ENCODE data around the gene HOXD8.
A peak's percentile ranks its signal among the peaks of the same experiment; 100 is the strongest.

The HOXD8 gene

GRCh38 chr2:176107731-176108181 lies 21.7 kb upstream of the HOXD8 start:
- no peak overlapping the region for H3K4me3 ChIP-seq (ENCODE audit: control insufficient read depth, low read depth, low read length)
- TF ChIP-seq CTCF (conservative IDR thresholded peaks at IDR 0.05; ENCODE audit: control insufficient read depth, insufficient read depth, low read depth, low read length), result no peak
- DNase-seq (ENCODE audit: low read depth), result no peak

- DNase-seq (ENCODE audit: low read depth), result no peak
- H3K4me3 ChIP-seq (ENCODE audit: control insufficient read depth, low read depth, low read length), result no peak overlapping the region
- TF ChIP-seq CTCF (conservative IDR thresholded peaks at IDR 0.05; ENCODE audit: control insufficient read depth, insufficient read depth, low read depth, low read length), result no peak
These were observed 20.2 kb upstream of the HOXD8 start for GRCh38 chr2:176109192-176109901.

GRCh38 chr2:176109946-176110345 lies 19.6 kb upstream of the HOXD8 start:
- no peak for TF ChIP-seq CTCF (conservative IDR thresholded peaks at IDR 0.05; ENCODE audit: control insufficient read depth, insufficient read depth, low read depth, low read length)
- H3K4me3 ChIP-seq (ENCODE audit: control insufficient read depth, low read depth, low read length), result no peak overlapping the region
- DNase-seq (ENCODE audit: low read depth), result no peak

GRCh38 chr2:176110415-176111308 lies 18.8 kb upstream of the HOXD8 start:
- no peak overlapping the region for H3K4me3 ChIP-seq (ENCODE audit: control insufficient read depth, low read depth, low read length)
- TF ChIP-seq CTCF (conservative IDR thresholded peaks at IDR 0.05; ENCODE audit: control insufficient read depth, insufficient read depth, low read depth, low read length), result no peak
- DNase-seq (ENCODE audit: low read depth), result no peak

- peak; percentile 85 for TF ChIP-seq CTCF (conservative IDR thresholded peaks at IDR 0.05; ENCODE audit: control insufficient read depth, insufficient read depth, low read depth, low read length)
- H3K4me3 ChIP-seq (ENCODE audit: control insufficient read depth, low read depth, low read length), result no peak overlapping the region
- DNase-seq (ENCODE audit: low read depth), result peak; percentile 67
These were observed 18.2 kb upstream of the HOXD8 start for GRCh38 chr2:176111309-176111663.

- H3K4me3 ChIP-seq (ENCODE audit: control insufficient read depth, low read depth, low read length), result no peak overlapping the region
- no peak for TF ChIP-seq CTCF (conservative IDR thresholded peaks at IDR 0.05; ENCODE audit: control insufficient read depth, insufficient read depth, low read depth, low read length)
- no peak for DNase-seq (ENCODE audit: low read depth)
These were observed 17.6 kb upstream of the HOXD8 start for GRCh38 chr2:176111846-176112374.

Data from fibroblast of mammary gland (primary cell).